ENCODE results near the gene IL4I1.

The IL4I1 gene

DNA sequence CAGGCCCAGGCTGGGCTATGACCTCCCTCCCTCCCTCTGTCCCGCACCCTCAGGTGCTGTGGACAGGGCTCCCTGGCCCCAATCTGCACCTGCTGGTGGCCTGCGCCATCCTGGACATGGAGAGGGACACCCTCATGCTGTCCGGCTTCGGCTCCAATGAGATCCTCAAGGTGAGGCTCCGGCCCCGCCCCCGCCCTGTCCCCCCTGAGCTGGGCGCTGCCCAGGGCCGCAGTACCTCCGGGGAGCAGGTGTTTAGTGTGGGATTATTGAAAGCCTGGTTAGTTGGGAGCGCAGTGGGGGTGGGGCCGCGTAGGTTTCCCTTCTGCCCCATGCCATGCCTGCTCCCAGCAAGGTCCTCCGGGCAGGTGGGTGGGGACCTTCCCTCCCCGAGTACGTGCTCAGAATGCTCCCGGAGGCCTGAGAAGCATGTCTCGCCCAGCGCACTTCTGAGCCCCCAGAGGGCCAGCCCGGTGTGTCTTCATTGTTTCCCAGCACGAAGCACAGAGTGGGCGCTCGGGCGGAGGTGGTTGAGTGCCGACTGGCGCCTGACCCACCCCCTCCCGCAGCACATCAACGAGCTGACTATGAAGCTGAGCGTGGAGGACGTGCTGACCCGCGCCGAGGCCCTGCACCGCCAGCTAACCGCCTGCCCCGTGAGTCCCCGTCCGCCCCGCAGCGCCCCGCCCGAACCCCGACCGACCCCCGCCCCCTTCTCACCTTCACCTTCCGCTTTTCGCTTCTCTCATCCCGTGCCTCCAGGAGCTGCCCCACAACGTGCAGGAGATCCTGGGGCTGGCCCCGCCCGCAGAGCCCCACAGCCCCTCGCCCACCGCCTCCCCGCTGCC lies 8.8 kb downstream of the IL4I1 start:
- TF ChIP-seq CTCF (IDR thresholded peaks at IDR 0.05; ENCODE audit: low read depth, low read length) (no peak), POLR2A (IDR thresholded peaks at IDR 0.05; ENCODE audit: extremely low read depth, insufficient read length) (no peak), MYC (IDR thresholded peaks at IDR 0.05; ENCODE audit: low read depth, low read length) (no peak)
- TF ChIP-seq, protein P1, sequence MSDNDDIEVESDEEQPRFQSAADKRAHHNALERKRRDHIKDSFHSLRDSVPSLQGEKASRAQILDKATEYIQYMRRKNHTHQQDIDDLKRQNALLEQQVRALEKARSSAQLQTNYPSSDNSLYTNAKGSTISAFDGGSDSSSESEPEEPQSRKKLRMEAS (IDR thresholded peaks at IDR 0.05; ENCODE audit: low read depth, low read length), result no peak
- DNase-seq (ENCODE audit: low read depth), result no peak
- H3K4me3 ChIP-seq (ENCODE audit: low read depth, low read length), result no peak overlapping the region

DNA sequence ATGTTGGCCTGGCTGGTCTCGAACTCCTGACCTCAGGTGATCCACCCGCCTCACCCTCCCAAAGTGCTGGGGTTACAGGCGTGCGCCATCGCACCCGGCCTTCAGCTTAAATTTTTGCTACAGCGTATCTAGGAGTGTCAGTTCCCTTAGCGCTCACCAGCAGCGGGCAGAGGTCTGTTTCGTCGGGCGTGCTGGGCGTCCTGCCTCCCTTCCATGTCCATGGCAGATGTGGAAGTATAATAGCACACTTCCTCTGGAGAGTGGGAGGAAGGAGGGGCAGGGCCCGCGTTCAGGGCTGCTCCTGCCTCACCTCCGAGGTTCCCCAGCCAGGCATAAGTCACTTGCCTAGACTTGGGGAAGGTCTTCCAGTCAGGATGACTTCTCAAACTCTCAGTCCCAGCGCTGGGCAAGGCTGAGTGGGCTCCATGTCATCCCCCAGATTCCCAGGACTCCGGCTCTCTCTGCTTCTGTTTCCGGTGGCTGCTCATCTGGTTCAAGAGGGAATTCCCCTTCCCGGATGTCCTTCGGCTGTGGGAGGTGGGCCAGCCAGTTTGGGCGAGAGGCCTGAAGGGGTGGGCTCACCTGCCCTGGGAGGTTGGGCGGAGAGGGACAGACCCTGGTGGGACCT lies 9.5 kb downstream of the IL4I1 start:
- TF ChIP-seq, protein P1 (IDR thresholded peaks at IDR 0.05; ENCODE audit: low read depth, low read length), result no peak
- TF ChIP-seq MYC (IDR thresholded peaks at IDR 0.05; ENCODE audit: low read depth, low read length) (no peak), POLR2A (IDR thresholded peaks at IDR 0.05; ENCODE audit: extremely low read depth, insufficient read length) (no peak), CTCF (IDR thresholded peaks at IDR 0.05; ENCODE audit: low read depth, low read length) (no peak)
- H3K4me3 ChIP-seq (ENCODE audit: low read depth, low read length), result no peak overlapping the region
- DNase-seq (ENCODE audit: low read depth), result no peak

- no peak for TF ChIP-seq CTCF (IDR thresholded peaks at IDR 0.05; ENCODE audit: low read depth, low read length)
- no peak for DNase-seq (ENCODE audit: low read depth)
- no peak overlapping the region for H3K4me3 ChIP-seq (ENCODE audit: low read depth, low read length)
Measured at GRCh38 chr19:49884760-49885159, 11.9 kb downstream of the IL4I1 start.

DNA sequence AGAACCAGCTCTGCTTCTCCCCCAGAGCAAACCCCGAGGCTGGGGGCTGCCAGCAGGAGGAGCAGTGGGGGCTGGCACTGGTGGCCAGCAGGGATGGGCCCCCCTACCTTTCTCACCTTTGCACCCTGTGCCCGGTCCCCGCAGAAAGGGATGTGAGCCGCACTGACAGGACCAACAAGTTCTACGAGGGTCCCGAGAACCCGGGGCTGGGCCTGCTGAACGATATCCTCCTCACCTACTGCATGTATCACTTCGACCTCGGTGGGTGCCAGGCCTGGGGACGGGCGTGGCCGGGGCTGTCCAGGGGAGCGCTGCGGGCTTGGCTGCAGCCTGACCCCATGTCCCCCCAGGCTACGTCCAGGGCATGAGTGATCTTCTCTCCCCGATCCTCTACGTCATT lies 12.6 kb downstream of the IL4I1 start:
- TF ChIP-seq MYC (IDR thresholded peaks at IDR 0.05; ENCODE audit: low read depth, low read length) (no peak), CTCF (IDR thresholded peaks at IDR 0.05; ENCODE audit: low read depth, low read length) (no peak), POLR2A (IDR thresholded peaks at IDR 0.05; ENCODE audit: extremely low read depth, insufficient read length) (no peak)
- TF ChIP-seq, protein P1 (IDR thresholded peaks at IDR 0.05; ENCODE audit: low read depth, low read length), result no peak
- H3K4me3 ChIP-seq (ENCODE audit: low read depth, low read length), result no peak overlapping the region

GRCh38 chr19:49883094-49883493 lies 13.6 kb downstream of the IL4I1 start:
- H3K4me3 ChIP-seq (ENCODE audit: low read depth, low read length), result no peak overlapping the region
- TF ChIP-seq MYC (IDR thresholded peaks at IDR 0.05; ENCODE audit: low read depth, low read length) (no peak), POLR2A (IDR thresholded peaks at IDR 0.05; ENCODE audit: extremely low read depth, insufficient read length) (no peak), CTCF (IDR thresholded peaks at IDR 0.05; ENCODE audit: low read depth, low read length) (no peak)
- TF ChIP-seq, protein P1 (IDR thresholded peaks at IDR 0.05; ENCODE audit: low read depth, low read length), result no peak
- no peak for DNase-seq (ENCODE audit: low read depth)

More for the DNA sequence above, 12.6 kb downstream of the IL4I1 start:
- no peak for DNase-seq (ENCODE audit: low read depth)

Data from NB4 (cell line).